Measurements from ENCODE around the gene PEX14. TPM values are rescaled to one million over a fixed set of nuclear protein-coding genes. Genes with fewer than 3 reads are reported as not detected.

Gene PEX14
- total RNA-seq, 1 experiment from 2014 or later = 29.3 TPM

DNA sequence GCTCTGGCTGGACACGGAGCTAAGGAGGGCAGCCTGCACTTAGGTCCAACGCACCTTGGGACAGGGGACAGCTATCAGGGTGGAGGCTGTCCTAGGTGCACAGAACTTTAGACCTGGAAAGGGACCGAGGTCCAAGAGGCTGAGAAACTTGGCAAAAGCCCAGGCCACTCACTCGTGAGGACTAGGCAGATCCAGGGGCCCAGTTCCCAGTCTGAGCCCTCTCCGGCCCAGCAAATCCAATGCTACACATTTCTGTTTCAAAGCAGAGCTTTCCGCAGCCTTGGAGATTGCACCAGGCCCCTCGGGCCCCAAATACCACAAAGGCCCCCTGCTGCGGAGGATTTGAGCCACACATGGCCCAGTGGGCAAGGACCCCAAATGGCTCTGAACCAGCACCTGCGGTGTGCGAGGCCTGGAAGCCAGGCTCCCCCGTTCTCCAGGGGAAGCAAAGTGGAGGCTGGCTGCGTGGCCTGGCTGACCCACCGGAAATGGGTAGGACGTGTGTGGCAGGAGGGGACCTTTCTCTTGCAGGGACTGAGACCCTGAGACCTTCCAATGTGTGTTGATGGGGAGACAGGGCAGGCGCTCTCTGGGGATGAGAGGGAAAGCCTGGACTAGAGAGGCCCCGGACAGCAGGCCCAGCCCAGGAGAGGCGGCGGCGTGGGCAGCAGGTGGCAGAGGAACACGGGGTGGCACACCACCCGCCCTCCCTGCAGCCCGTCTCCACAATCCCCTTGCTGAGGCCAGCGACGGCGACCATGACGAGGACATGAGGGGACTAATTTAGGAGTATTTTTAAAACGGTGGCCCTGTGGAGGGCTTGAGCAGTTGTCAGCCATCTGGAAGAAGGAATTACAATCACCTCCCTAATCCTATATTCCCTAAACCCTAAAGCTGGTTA lies 203.0 kb downstream of the PEX14 start:
- no peak overlapping the region for H3K9ac ChIP-seq (ENCODE audit: low read length)
- TF ChIP-seq, protein P1, sequence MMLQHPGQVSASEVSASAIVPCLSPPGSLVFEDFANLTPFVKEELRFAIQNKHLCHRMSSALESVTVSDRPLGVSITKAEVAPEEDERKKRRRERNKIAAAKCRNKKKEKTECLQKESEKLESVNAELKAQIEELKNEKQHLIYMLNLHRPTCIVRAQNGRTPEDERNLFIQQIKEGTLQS (IDR thresholded peaks at IDR 0.05) = no peak
- TF ChIP-seq JUND (IDR thresholded peaks at IDR 0.05) (no peak), ZNF274 (IDR thresholded peaks at IDR 0.05; ENCODE audit: low read depth, low read length) (no peak), POLR2AphosphoS5 (IDR thresholded peaks at IDR 0.05; ENCODE audit: low read depth, low read length) (no peak), ZFX (IDR thresholded peaks at IDR 0.05) (no peak), ZBTB33 (IDR thresholded peaks at IDR 0.05; ENCODE audit: extremely low read depth, insufficient replicate concordance, low read length) (no peak), EZH2 (IDR thresholded peaks at IDR 0.05) (no peak), EGR1 (IDR thresholded peaks at IDR 0.05; ENCODE audit: low read depth) (no peak), ELF1 (IDR thresholded peaks at IDR 0.05; ENCODE audit: borderline replicate concordance, low read depth) (no peak)
- H3K9me2 ChIP-seq (ENCODE audit: insufficient read depth) = no peaks in the 10 kb centered on the region
- no peak overlapping the region for H3K4me2 ChIP-seq (ENCODE audit: low read length)
- H3K27me3 ChIP-seq (ENCODE audit: insufficient read depth, low read length) = no peaks in the 10 kb centered on the region
- ChIA-PET RAD21 (ENCODE audit: low non-redundant PET in 1 of 2, low total read pairs in 2 of 2, uncharacterized antibody in 2 of 2, unreplicated experiment in 2 of 2) (no interaction called here), POLR2A (no interaction called here), CTCF (no interaction called here)
- no TSS peak for BruUV-seq (replicated peaks)
- no peaks in the 10 kb centered on the region for H3K79me2 ChIP-seq (ENCODE audit: insufficient read depth, low read length)
- H3K9me3 ChIP-seq (ENCODE audit: control insufficient read depth in 1 of 2, insufficient read depth in 1 of 2, low read depth in 1 of 2, low read length in 2 of 2) = no peaks in the 10 kb centered on the region
- DNase-seq (ENCODE audit: low read depth, low spot score) = no peak
- peaks cover 0 to 6% of the 10 kb centered on the region in 2 experiments; a peak in 1 of 4 replicates for H3K4me1 ChIP-seq (ENCODE audit: control insufficient read depth in 1 of 2, insufficient read depth in 2 of 2, low read length in 2 of 2)
- ATAC-seq = no peak
- H2AFZ ChIP-seq (ENCODE audit: low read depth, low read length, poor library complexity, severe bottlenecking) = no peak overlapping the region
- intact Hi-C loops (cut with micrococcal nuclease) = no loop called here
- no peaks in the 10 kb centered on the region for H3K36me3 ChIP-seq (ENCODE audit: control insufficient read depth in 1 of 2, insufficient read depth in 2 of 2, low read length in 2 of 2)
- no peaks in the 10 kb centered on the region for H4K20me1 ChIP-seq (ENCODE audit: insufficient read depth)
- no peak overlapping the region for H3K27ac ChIP-seq (ENCODE audit: low read depth, low read length)
- H3K4me3 ChIP-seq (replicated peaks in 1 of 2; ENCODE audit: low read depth in 1 of 2, low read length in 2 of 2) = no peak overlapping the region
